GM18907 (cell line): Measurements from ENCODE around the gene ABCC6.
"Not testable (repeated sequence)": the region's sequence is repeated elsewhere in the genome, so short reads cannot be mapped to it uniquely, and the experiment has no call there.

Experiments used
- ATAC-seq: cut with Tn5 transposase; IDR thresholded peaks from one replicate; pipeline ENCODE4 v1.9.1; 2021; ENCODE audit warnings: mild to moderate bottlenecking, moderate library complexity; ENCODE audit not compliant: unreplicated experiment

Gene ABCC6

DNA sequence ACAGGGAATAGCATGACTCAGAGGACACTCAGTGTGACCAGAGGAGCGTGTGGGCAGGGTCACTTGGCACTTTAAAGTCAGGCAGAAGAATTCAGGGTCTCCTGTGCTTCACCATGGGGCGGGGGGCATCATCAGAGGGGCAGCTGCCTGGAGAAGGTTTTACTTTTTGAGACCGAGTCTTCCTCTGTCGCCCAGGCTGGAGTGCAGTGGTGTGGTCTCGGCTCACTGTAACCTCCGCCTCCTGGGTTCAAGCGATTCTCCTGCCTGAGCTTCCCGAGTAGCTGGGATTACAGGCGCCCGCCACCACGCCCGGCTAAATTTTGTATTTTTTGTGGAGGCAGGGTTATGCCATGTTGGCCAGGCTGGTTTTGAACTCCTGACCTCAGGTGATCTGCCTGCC, 32.3 kb downstream of the ABCC6 start:
- not testable (repeated sequence) for ATAC-seq

DNA sequence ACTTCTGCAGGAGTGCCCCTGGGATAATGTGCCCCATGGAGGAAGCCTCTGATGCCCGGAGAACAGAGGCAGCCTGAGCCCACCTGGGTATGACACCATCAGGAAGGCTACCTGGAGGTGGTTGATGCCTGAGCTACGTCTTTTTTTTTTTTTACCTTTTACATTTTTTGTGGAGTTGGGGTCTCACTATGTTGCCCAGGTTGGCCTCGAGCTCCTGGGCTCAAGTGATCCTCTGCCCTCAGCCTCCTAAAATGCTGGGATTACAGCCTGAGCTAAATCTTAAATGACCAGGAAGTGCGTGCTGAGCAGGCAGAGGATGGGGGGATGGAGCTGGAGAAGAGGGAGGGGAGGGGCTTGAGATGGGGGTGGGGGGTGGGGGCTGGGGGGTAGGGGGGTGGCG, 32.7 kb downstream of the ABCC6 start:
- no peak for ATAC-seq

DNA sequence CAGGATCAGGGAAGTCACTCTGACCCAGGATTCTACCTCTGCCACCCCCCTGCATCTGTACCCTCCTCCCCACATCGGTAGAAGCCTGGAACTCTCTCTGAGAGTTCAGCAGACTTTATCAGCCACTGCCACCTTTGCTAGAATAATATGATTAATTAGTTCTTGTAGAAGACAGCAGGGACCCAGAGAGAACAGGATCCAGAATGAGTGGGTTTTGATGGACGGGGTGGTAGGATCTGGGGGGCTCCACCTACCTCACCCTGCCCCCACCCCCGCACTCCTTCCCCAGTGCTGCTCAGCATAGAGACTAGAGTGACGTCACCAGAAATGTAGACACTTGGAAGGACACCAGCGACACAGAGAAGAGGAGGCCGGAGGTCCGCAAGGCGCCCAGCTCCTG, 33.5 kb downstream of the ABCC6 start:
- ATAC-seq, result no peak

DNA sequence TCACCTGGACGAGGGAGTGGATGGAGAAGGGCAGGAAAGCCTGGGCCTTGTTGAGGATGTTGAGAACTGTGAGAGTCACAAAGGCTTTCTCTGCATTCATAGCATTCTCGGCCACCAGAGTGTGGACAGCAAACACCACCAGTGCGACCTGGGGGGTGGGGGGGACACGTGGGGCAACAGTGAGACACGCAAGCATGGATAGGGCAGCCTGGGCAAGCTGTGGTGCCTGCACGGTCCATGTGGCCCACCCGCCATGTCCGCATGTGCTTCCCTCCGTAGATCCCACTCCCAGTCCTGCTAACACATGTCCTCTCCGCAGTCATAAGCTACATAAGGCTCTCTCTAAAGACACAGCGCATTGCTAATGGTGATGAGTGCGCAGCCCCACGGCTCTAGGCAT, 34.5 kb downstream of the ABCC6 start:
- no peak for ATAC-seq

DNA sequence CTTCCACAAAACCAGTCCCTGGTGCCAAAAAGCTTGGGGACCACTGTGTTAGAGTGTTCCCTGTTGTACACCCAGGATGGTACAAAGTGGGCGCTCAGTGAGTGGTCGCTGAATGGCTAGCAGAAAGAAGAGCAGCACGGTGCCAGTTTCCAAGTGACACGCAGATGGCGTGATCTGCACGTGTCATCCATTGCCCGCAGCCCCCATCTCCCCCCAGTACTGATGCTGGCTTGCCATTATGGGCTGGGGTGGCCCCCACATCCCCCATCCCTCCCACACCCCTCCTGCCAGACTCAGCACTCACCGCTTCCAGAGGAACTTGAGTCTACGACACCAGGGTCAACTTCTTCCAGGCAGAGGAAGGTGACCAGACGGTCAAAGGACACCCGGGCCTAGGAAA, 36.5 kb downstream of the ABCC6 start:
- no peak for ATAC-seq

DNA sequence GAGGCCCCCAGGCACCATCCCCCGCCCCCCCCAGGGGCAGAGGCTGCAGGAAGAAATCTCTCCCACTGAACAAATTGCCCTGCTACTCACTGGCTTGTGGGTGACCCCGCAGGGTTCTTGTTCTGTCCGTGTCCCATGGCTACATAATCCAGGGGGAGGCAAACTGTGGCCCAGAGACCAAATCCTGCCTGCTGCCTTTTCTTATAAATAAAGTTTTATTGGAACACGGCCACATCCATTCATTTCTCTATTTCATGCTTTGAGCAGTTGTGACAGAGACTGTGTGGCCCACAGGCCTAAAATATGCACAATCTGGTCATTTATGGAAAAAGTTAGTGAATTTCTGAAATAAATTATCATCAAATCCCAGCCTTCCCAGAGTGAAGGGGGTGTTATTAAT, 38.2 kb downstream of the ABCC6 start:
- no peak for ATAC-seq

DNA sequence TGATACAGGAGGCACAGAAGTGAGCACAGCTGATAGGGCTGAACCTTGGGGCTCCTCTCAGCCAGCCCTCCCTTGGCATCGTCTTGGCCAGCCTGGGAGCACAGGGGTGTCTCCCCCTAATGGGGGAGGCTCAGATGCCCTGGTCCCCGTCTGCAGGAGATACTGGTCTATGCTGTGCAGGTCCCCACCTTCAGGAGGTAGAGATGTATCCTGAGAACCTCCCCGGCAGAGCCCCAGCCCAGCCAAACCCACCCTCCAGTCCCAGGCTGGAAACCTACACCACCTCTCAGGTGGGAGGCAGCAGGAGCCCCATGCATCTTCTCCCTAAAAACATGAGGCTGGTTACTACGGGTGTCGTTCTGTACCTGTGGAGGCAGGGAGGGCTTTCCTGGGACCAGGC, 38.7 kb downstream of the ABCC6 start:
- no peak for ATAC-seq

DNA sequence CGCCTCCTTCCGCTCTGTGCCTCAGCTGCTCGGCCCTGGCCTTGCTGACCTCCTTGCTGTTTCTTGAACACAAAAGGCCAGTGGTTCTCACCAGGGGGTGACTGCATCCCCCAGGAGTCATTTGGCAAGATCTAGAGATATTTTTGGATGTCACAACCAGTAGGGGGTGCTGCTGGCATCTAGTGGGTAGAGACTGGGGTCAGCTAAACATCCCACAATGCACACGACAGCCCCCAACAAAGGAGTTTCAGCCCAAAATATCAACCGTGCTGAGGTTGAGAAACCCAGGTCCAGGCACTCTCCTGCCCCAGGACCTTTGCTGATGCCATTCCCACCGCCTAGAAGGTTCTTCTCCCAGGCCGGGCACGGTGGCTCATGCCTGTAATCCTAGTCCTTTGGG, 39.7 kb downstream of the ABCC6 start:
- ATAC-seq, result no peak

DNA sequence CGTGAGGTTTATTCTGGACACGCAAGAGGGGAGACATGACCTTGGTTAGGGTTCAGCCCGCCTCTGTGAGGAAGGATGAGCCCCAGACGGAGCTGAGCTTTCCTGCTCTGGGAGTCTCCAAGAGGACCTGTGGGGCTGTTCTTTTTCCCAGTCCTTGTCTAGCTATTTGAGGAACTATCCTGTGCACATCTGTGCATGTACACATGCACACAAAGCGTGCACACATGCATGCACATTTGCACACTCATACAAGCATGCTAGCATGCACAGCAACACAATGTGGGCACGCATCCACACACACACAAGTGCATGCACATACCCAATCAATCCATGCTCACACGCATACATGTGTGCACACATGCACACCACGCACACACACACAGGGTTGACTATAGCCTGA, 40.4 kb downstream of the ABCC6 start:
- no peak for ATAC-seq

DNA sequence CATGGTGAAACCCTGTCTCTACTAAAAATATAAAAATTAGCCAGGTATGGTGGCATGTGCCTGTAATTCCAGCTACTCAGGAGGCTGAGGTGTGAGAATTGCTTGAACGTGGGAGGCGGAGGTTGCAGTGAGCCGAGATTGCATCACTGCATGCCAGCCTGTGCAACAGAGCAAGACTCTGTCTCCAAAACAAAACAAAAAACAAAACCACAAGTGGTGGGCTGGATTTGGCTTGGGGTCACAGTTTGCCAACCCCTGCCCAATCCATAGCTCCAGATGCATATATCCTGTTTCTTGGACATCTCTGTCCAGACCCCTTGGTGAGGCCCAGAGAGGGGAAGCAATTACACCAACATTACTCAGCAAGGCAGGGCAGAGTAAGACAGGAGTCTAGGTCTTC, 41.5 kb downstream of the ABCC6 start:
- not testable (repeated sequence) for ATAC-seq

DNA sequence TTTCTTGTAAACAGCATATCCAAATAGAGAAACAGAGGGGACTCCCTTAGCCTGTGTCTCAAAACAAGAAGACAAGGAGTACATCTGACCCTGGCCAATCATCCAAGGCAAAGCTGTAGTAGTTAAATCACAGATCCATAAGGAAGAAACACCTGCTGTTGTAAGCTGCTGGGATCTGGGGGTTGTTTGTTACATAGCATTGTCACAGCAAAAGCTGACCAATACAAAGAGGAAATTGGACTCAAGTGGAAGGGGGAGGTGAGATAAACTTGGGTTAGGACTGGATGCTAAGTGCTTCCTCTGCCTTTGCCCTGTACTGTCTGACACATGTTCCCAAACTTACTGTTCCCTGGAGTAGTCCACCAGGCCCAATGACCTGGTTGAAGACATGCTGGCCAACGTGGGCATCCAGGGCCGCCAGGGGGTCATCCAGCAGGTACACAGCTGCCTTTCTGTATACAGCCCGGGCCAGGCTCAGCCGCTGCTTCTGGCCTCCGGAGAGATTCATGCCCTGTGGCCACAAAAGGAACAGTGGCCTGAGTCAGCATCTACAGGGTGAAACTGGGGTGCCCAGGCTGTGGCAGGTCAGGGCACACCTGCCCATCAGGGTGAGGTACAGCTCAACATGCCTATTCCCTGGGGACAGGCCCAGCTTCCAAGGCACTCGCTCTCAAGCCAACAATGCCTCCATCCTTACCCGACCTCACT, 44.7 kb downstream of the ABCC6 start:
- no peak for ATAC-seq

DNA sequence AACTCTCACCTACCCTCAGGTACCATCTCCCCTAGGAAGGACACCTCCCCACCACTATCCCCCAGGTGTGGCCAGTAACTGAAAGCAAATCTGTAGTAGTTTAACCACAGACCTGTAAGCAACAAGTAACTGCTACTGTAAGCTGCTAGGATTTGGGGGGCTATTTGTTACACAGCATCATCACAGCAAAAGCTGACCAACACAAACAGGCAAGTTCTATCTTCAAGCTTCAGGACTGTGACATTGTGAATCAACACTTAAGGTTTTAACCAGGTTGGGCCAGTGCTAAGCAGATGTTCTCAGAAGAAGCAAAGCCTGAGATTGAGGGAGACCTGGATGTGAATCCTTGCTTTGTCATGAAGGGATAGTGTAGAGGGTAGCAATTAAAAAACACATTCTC, 47.0 kb downstream of the ABCC6 start:
- ATAC-seq, result no peak

DNA sequence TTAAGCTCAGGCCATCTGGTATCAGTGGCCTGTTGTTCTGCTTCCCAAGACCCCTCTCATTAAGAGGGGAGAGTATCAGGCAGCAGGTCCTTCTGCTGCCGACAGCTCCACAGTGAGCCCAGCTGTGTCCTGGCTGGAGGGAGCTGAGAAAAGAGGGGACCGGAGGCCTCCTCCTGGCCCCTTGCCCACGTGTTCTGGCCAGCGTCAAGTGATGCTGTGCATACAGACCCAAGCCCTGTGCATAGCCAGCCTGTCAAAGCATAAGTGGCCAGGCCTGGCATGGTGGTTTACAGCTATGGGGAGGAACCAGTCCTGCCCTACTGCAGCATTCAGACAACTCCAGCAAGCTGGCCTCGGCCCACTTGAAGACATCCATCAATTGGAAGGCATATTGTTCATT, 48.0 kb downstream of the ABCC6 start:
- ATAC-seq, result no peak

DNA sequence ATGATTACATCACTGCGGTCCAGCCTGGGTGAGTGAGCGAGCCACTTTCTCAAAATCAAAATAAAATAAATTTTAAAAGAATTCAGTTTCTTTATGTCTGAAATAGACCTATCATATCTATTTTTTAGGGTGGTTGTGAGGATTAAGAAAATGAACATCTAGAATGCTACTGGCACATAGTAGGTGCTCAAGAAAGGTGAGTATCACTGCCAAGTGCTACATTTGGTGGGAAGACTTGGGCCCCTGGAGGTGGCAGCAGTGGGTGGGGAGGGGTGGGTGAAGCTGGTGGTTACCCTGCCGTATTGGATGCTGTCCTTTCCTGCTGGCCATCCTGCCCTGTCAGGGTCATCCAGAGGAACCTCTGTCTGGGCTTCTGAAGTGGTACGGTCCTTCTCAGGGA, 50.3 kb downstream of the ABCC6 start:
- ATAC-seq, result no peak

DNA sequence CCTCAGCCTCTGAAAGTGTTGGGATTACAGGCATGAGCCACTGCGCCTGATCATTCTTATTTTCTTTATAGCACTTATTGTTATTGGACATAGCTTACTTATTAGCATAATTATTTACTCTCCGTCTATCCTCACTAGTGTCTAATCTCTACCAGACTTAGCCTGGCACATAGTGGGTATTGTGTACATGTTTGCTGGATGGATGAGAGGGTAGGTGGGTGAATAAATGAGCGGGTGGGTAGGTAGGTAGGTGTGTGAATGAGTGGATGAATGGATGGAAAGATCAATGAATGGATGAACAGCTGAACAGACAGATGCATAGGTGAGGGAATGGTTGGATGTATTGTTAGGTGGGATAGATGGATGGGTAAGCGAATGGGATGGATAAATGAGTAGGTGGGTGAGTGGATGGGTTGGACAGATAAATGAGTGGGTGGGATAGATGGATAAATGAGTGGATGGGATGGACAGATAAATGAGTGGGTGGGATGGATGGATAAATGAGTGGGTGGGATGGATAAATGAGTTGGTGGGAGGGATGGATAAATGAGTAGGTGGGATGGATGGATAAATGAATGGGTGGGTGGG, 51.9 kb downstream of the ABCC6 start:
- no peak for ATAC-seq

DNA sequence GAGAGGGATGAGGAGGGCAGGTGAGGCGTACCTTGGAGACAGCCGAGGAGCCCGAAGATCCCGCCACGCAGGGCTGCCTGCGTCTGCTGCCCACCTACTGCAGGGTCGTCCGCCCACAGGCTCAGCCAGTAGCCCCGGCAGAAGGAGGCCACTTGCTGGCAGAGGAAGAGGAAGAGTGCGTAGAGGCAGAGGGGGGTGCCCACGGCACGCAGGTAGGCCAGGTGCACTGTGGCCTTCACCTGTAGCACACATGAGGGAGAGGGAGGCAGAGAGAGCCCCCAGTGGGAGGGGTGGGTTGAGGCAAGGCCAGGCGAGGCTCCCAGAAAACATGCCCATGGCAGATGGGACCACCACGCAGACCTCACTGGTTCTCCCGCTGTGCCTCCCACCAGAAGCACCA, 53.7 kb downstream of the ABCC6 start:
- ATAC-seq, result no peak

DNA sequence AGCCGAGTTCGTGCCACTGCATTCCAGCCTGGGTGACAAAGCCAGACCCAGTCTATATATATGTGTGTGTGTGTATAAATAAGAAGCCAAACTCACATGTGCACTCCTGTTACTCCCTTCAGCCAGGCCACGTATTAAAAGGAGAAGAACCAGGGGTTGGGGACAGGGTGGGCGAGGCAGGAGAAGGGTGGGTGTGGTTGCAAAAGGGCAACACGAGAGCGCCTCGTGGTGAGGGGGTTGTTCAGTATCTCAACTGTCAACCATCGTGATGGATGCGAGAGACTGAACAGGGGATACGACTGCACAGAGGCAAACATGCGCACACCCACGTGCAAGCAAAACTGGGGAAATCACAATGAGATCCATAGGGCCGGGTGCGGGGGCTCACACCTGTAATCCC, 54.9 kb downstream of the ABCC6 start:
- no peak for ATAC-seq

DNA sequence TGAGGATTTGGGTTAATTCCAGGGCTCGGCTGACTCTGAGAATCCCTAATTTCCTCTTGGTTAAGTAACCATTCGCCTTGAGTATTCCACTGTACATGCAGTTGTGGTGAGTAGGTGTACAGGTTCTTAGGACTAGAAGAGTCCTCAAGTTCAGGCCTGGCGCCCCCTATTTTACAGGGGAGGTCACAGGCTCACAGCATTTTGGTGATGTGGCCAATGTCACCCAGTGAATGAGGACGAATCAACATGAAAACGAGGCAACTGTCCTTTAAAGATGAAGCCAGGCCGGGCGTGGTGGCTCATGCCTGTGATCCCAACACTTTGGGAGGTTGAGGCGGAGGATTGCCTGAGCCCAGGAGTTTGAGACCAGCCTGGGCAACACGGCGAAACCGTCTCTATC, 55.4 kb downstream of the ABCC6 start:
- ATAC-seq, result no peak

DNA sequence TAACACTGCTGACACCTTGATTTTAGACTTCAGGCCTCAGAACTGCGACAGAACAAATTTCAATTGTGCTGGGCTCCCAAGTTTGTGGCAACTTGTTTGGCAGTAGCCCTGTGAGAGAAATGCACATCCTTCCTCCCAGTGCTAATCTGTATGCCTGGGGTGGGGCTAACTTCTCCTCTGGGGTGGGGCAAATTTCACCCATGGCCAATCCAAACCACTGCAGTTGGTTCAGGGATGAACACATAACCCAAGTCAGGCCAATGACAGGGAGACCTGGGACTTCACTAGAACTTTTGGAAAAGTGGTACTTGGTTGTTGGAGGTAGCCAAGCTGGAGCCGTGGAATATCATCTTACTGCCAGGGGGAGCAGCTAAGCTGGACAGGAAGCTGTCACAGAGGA, 56.3 kb downstream of the ABCC6 start:
- ATAC-seq, result no peak

DNA sequence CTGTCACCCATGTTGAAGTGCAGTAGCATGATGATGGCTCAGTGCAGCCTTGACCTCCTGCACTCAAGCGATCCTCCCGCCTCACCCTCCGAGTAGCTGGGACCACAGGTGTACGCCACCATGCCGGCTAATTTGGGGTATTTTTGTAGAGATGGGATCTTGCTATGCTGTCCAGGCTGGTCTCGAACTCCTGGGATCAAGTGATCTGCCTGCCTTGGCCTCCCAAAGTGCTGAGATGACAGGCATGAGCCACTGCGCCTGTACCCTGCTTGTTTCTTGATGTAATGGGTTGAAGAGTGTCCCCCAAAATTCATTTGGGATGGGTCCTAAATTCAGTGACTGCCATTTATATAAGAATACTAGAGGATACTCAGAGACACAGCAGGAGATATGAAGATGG, 57.2 kb downstream of the ABCC6 start:
- no peak for ATAC-seq

DNA sequence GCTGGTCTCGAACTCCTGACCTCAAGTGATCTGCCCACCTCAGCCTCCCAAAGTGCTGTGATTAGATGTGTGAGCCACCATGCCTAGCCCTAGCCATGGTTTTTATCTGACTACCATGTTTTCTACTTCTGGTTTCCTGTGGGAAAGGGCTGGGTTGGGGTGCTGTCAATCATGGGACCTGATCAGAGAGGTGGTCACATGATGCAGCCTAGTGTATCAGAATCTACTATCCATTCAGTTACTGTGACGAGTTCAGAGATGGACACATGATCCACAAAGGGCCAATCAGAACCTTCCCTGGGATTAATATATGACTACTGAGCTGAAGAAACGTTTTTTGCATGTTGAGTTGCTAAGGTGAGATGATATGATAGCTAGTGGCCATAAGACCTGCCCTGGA, 59.1 kb downstream of the ABCC6 start:
- no peak for ATAC-seq

DNA sequence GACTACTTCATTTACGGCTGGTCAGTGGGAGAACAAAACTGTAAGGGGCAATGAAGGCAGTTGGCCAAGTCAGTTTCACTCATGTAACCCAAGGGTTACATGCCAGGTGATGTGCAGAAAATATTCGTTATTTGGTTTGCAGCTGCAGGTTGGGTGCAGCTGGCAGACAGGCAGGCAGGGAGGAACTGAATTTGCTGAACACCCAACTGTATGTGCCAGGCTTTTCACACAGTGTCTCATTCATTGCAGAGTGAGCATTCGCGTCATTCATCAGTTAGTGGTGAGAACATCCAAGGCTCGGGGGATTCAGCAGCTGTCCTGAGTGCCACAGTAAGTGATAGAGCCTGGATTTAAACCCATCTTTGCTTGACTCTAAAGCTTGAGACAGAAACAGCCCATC, 59.7 kb downstream of the ABCC6 start:
- ATAC-seq, result no peak

DNA sequence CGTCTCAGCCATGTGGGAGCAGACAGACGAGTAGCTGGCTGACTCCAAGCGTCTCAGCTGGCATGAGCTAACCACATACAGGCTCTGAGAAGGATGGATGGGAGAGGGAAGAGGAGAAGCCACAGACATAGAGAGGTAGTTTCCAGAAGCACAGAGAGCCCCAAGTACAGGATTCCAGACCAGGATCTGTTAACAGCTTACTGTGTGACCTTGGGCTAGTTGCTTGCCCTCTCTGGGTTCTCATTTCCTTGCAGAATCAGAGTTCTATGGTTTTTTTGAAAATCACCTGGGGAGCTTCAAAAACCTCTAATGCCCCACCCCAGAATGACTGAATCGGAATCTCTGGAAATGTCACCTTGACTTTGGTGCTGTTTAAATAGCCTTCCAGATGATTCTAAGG, 60.2 kb downstream of the ABCC6 start:
- no peak for ATAC-seq
